Measurements from ENCODE around the gene KIF4B.
"Not testable (repeated sequence)": the region's sequence is repeated elsewhere in the genome, so short reads cannot be mapped to it uniquely, and the experiment has no call there.

The KIF4B gene

GRCh38 chr5:155008669-155009068, 4.9 kb upstream of the KIF4B start:
- DNase-seq: no peak

- no peak for DNase-seq
Measured at GRCh38 chr5:155010881-155011280, 2.7 kb upstream of the KIF4B start.

- no peak for DNase-seq
Measured at GRCh38 chr5:155015239-155015638, 1.7 kb downstream of the KIF4B start.

- DNase-seq: no peak
Measured at GRCh38 chr5:155017610-155018009, 4.1 kb downstream of the KIF4B start.

GRCh38 chr5:155019601-155020226, 6.2 kb downstream of the KIF4B start:
- no peak for DNase-seq

GRCh38 chr5:155021842-155022241, 8.3 kb downstream of the KIF4B start:
- no peak for DNase-seq

GRCh38 chr5:155023320-155023719, 9.8 kb downstream of the KIF4B start:
- DNase-seq: no peak

- no peak for DNase-seq
Measured at GRCh38 chr5:155024015-155024414, 10.5 kb downstream of the KIF4B start.

- DNase-seq: no peak
Measured at GRCh38 chr5:155025895-155026294, 12.3 kb downstream of the KIF4B start.

- no peak for DNase-seq
Measured at GRCh38 chr5:155027993-155028629, 14.6 kb downstream of the KIF4B start.

GRCh38 chr5:155029240-155029639, 15.7 kb downstream of the KIF4B start:
- DNase-seq: no peak

GRCh38 chr5:155034145-155034744, 20.7 kb downstream of the KIF4B start:
- not testable (repeated sequence) for DNase-seq

- not testable (repeated sequence) for DNase-seq
Measured at GRCh38 chr5:155035087-155035486, 21.5 kb downstream of the KIF4B start.

GRCh38 chr5:155040984-155041653, 27.6 kb downstream of the KIF4B start:
- DNase-seq: no peak

GRCh38 chr5:155044591-155044990, 31.0 kb downstream of the KIF4B start:
- no peak for DNase-seq

- no peak for DNase-seq
Measured at GRCh38 chr5:155046591-155046990, 33.0 kb downstream of the KIF4B start.

- no peak for DNase-seq
Measured at GRCh38 chr5:155047818-155048217, 34.3 kb downstream of the KIF4B start.

GRCh38 chr5:155049569-155050383, 36.2 kb downstream of the KIF4B start:
- no peak for DNase-seq

GRCh38 chr5:155050384-155051019, 36.9 kb downstream of the KIF4B start:
- no peak for DNase-seq

GRCh38 chr5:155052532-155052931, 39.0 kb downstream of the KIF4B start:
- DNase-seq: no peak

GRCh38 chr5:155053501-155053900, 39.9 kb downstream of the KIF4B start:
- DNase-seq: no peak
